ENCODE results near the gene LGALS4.
"Not testable (repeated sequence)": the region's sequence is repeated elsewhere in the genome, so short reads cannot be mapped to it uniquely, and the experiment has no call there.

DNA sequence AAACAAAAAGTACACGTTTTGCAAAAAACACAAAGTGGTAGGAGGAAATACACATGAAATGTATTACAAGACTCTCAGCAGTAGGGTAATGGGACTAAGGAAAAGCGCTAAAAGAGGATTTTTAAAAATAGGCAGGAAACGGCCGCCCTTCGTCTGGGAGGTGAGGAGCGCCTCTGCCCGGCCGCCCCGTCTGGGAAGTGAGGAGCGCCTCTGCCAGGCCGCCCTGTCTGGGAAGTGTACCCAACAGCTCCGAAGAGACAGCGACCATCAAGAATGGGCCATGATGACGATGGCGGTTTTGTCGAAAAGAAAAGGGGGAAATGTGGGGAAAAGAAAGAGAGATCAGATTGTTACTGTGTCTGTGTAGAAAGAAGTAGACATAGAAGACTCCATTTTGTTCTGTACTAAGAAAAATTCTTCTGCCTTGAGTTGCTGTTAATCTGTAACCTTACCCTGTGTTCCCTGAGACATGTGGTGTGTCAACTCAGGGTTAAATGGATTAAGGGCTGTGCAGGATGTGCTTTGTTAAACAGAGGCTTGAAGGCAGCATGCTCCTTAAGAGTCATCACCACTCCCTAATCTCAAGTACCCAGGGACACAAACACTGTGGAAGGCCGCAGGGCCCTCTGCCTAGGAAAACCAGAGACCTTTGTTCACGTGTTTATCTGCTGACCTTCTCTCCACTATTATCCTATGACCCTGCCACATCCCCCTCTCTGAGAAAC, 5.2 kb downstream of the LGALS4 start:
- TF ChIP-seq, protein P1, sequence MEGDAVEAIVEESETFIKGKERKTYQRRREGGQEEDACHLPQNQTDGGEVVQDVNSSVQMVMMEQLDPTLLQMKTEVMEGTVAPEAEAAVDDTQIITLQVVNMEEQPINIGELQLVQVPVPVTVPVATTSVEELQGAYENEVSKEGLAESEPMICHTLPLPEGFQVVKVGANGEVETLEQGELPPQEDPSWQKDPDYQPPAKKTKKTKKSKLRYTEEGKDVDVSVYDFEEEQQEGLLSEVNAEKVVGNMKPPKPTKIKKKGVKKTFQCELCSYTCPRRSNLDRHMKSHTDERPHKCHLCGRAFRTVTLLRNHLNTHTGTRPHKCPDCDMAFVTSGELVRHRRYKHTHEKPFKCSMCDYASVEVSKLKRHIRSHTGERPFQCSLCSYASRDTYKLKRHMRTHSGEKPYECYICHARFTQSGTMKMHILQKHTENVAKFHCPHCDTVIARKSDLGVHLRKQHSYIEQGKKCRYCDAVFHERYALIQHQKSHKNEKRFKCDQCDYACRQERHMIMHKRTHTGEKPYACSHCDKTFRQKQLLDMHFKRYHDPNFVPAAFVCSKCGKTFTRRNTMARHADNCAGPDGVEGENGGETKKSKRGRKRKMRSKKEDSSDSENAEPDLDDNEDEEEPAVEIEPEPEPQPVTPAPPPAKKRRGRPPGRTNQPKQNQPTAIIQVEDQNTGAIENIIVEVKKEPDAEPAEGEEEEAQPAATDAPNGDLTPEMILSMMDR (conservative IDR thresholded peaks at IDR 0.05; ENCODE audit: low read length) = not testable (repeated sequence)
- not testable (repeated sequence) for TF ChIP-seq EZH2phosphoT487 (IDR thresholded peaks at IDR 0.05; ENCODE audit: borderline replicate concordance)
